Ascending aorta (tissue), 2 donors: Measurements from ENCODE around the gene SEC23B. TPM values are rescaled to one million over a fixed set of nuclear protein-coding genes. Genes with fewer than 3 reads are reported as not detected.

Experiments used
- DNase-seq, 2 donors: peaks; one replicate each; pipeline ENCODE4 v3.0.0-alpha.2; 2019; ENCODE audit warnings: low spot score in 2 of 2
- H3K27ac ChIP-seq, 2 donors: fragments of 200-600 bp; sonication (generic); one replicate each; pipeline ENCODE4 v1.5.1; 2016 to 2017; ENCODE audit warnings: mild to moderate bottlenecking in 1 of 2
- H3K27me3 ChIP-seq: fragments of 200-600 bp; sonication (generic); one replicate; pipeline ENCODE4 v1.5.1; 2017
- H3K36me3 ChIP-seq, 2 donors: fragments of 200-600 bp; sonication (generic); one replicate each; pipeline ENCODE4 v1.5.1; 2016
- H3K4me1 ChIP-seq, 2 donors: fragments of 200-600 bp; sonication (generic); one replicate each; pipeline ENCODE4 v1.5.1; 2016 to 2017; ENCODE audit warnings: mild to moderate bottlenecking in 1 of 2
- H3K4me3 ChIP-seq, 2 donors: fragments of 200-600 bp; sonication (generic); one replicate each; pipeline ENCODE4 v1.5.1; 2016 to 2017; ENCODE audit warnings: mild to moderate bottlenecking in 1 of 2
- H3K9me3 ChIP-seq, 2 donors: fragments of 200-600 bp; sonication (generic); one replicate each; pipeline ENCODE4 v1.5.1; 2016
- CTCF ChIP-seq, 3 experiments: fragments of 200-600 bp in 2 of 3; fragments of 450-650 bp in 1 of 3; sonication (generic) in 2 of 3; IDR thresholded peaks; one replicate each; pipeline ENCODE4 v1.5.1; 2016 to 2019; ENCODE audit warnings: antibody characterized with exemption in 3 of 3, mild to moderate bottlenecking in 1 of 3, moderate library complexity in 1 of 3
- intact Hi-C: fragments of 100-400 bp; cut with DNase I; formaldehyde crosslinking; loops from one replicate; pipeline ENCODE4 v1.15.1; 2023
- total RNA-seq: library from RNA; depleted of rRNA; stranded (reverse); fragments of >200 nt; gene quantifications from one replicate; pipeline ENCODE4 v1.1.0, GENCODE V29; 2016

SEC23B gene
- total RNA-seq, 1 donor from 2014 or later = 21.8 TPM

GRCh38 chr20:18571009-18571408 lies 63.3 kb downstream of the SEC23B start:
- Histone ChIP-seq H3K27me3 (no peaks in the 10 kb centered on the region), H3K27ac (no peak overlapping the region), H3K9me3 (no peaks in the 10 kb centered on the region), H3K4me1 (peaks cover 0 to 10% of the 10 kb centered on the region in 2 donors), H3K4me3 (no peak overlapping the region), H3K36me3 (peaks cover 14 to 25% of the 10 kb centered on the region in 2 donors)
- no peak for DNase-seq
- intact Hi-C loops = no loop called here
- TF ChIP-seq CTCF (IDR thresholded peaks at IDR 0.05) = no peak

- no peak for DNase-seq
- Histone ChIP-seq H3K4me3 (no peak overlapping the region), H3K4me1 (peaks cover 0 to 7% of the 10 kb centered on the region in 2 donors), H3K36me3 (peaks cover 14 to 25% of the 10 kb centered on the region in 2 donors), H3K27me3 (no peaks in the 10 kb centered on the region), H3K9me3 (no peaks in the 10 kb centered on the region), H3K27ac (no peak overlapping the region)
- intact Hi-C loops = no loop called here
- TF ChIP-seq CTCF (IDR thresholded peaks at IDR 0.05) = no peak
Observed at GRCh38 chr20:18571578-18571977, 63.8 kb downstream of the SEC23B start.

DNA sequence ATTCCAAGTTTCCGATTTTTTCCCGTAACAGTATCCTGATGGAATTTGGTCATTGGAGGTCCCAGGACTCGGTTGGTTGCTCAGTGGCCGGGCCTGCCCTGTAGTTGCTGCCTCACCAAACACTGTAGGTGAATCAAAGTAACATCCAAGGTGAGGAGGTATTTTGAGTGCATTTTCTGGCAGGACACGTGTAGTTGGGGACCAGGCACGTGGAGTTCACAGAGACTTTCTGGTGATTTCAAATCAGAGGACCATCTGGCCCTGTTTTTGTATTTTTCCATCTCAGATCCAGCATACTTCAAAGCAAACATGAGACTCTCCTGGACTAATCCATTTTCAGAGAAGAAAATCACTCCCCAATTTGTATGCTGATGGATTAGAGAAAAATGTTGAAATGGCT lies 70.2 kb downstream of the SEC23B start:
- no peak overlapping the region for H3K27ac ChIP-seq
- H3K4me1 ChIP-seq = no peaks in the 10 kb centered on the region
- no peak overlapping the region for H3K4me3 ChIP-seq
- DNase-seq = no peak
- H3K36me3 ChIP-seq = no peaks in the 10 kb centered on the region
- intact Hi-C loops = no loop called here
- no peaks in the 10 kb centered on the region for H3K27me3 ChIP-seq
- no peak for TF ChIP-seq CTCF (IDR thresholded peaks at IDR 0.05)
- no peaks in the 10 kb centered on the region for H3K9me3 ChIP-seq

DNA sequence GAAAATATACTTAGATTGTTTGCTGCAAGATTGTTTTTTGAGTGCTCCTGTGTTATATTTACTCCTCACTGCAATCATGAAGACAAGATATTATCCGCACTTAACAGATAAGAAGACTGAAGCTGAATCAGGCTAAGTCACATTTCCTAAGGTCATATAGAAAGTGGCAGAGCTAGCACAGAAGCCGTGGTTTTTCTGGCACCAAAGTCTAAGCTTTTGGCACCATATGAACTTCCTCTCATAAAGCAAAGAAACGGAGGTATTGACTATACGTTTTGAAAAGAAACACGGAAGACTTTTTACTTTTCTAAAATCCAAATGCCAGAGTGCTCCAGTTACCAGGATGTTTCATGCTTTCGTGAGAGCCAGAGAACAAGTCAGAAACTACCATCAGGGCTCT lies 70.8 kb downstream of the SEC23B start:
- Histone ChIP-seq H3K4me1 (no peaks in the 10 kb centered on the region), H3K9me3 (no peaks in the 10 kb centered on the region), H3K27ac (no peak overlapping the region), H3K4me3 (no peak overlapping the region), H3K36me3 (no peaks in the 10 kb centered on the region), H3K27me3 (no peaks in the 10 kb centered on the region)
- intact Hi-C loops = no loop called here
- TF ChIP-seq CTCF (IDR thresholded peaks at IDR 0.05) = no peak
- DNase-seq = no peak

DNA sequence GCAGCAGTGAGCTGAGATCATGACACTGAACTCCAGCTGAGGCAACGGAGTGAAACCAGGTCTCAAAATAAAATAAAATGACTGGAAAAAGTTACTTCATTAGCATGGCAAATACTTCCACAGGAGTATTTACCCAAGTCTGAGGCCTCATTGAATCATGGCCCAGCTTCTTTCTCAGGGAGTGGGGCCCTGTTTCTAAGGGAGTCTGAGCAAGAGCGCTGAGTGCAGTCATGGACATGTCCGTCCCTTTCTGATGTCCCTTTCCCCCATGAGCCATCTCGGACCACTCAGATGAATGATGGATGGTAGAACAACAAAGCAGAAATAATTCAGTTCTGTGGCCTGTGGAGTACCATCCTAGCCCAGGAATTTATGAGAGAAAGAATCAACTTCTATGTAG lies 72.3 kb downstream of the SEC23B start:
- Histone ChIP-seq H3K9me3 (no peaks in the 10 kb centered on the region), H3K27me3 (no peaks in the 10 kb centered on the region), H3K27ac (no peak overlapping the region), H3K36me3 (no peaks in the 10 kb centered on the region), H3K4me1 (no peaks in the 10 kb centered on the region), H3K4me3 (no peak overlapping the region)
- no peak for TF ChIP-seq CTCF (IDR thresholded peaks at IDR 0.05)
- intact Hi-C loops = no loop called here
- no peak for DNase-seq

DNA sequence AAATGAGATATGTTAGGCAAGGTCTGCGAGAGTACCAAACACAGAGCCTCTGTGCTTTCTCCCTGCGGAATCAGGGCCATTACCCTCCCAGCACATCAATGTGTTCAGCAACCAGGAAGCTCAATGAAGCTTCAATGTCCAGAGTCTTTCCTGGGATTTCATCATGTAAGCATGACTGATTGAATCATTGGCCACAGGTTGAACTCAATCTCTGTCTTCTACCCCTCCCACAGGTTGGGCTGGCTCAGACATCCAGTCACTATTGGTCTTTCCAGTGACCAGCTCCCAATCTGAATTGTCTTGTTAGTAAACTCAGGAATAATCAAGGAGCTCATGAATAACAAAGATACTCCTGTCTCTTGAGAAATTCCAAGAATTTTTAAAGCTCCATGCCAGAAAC lies 77.4 kb downstream of the SEC23B start:
- Histone ChIP-seq H3K4me1 (peaks cover 0 to 15% of the 10 kb centered on the region in 2 donors), H3K9me3 (no peaks in the 10 kb centered on the region), H3K27ac (no peak overlapping the region), H3K4me3 (no peak overlapping the region), H3K36me3 (no peaks in the 10 kb centered on the region), H3K27me3 (no peaks in the 10 kb centered on the region)
- no peak for DNase-seq
- no peak for TF ChIP-seq CTCF (IDR thresholded peaks at IDR 0.05)
- intact Hi-C loops = loop anchor here (2.0 to 5.0 kb wide), 2 partner anchors 210 to 298 kb away; partner anchors contain the start of gene ZNF133
